BE2C (cell line): ENCODE measurements around the gene RGS6.

Source experiments
- DNase-seq: peaks from one replicate; pipeline ENCODE4 v3.0.0-alpha.2; 2020
- H3K27me3 ChIP-seq: fragments of 250-450 bp; sonication (Bioruptor Pico); 2 replicates; pipeline ENCODE4 v1.5.1; 2020; ENCODE audit warnings: mild to moderate bottlenecking
- H3K36me3 ChIP-seq: fragments of 250-450 bp; sonication (Bioruptor Pico); 2 replicates; pipeline ENCODE4 v1.5.1; 2020; ENCODE audit warnings: mild to moderate bottlenecking
- H3K4me1 ChIP-seq: fragments of 250-450 bp; sonication (Bioruptor Pico); 2 replicates; pipeline ENCODE4 v1.5.1; 2020
- H3K4me3 ChIP-seq: 2 replicates; pipeline ENCODE4 v1.5.1; 2011; ENCODE audit warnings: low read depth, low read length
- H3K9me3 ChIP-seq: fragments of 250-450 bp; sonication (Bioruptor Pico); 2 replicates; pipeline ENCODE4 v1.5.1; 2020
- TF ChIP-seq, protein P1 (sequence below): IDR thresholded peaks from 2 replicates; pipeline ENCODE4 v1.5.1; 2012; ENCODE audit warnings: mild to moderate bottlenecking, low read depth, low read length

RGS6 gene

DNA sequence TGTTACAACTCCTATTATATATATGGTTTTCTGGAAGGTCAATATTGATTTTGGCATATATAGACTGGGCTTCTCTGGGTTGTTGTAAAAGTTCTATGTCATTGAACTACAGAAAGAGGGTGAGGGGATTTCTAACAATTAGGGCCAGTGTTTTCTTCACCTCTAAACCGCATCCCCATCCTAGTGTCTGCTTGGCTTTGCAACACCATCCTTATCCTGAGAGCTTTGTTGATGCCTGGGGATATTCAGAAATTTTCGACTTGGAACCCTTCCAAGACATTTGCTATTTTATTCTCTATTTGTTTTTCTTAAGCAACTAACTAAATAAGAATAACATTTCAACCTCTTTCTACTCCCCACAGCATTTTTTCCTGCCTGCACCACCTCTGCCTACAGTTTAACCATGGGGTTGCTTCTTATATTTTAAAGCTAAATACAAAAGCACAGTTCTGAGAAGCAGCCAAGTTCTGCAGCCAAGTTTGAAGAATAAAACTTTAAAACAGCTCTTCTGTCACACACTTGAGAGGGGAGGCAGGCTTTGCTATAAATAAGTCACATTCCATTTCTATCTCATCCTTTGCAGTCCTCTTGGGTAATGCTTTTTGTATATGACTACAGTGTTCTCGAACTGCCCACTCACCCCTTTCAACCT, 53.4 kb downstream of the RGS6 start:
- TF ChIP-seq, protein P1, sequence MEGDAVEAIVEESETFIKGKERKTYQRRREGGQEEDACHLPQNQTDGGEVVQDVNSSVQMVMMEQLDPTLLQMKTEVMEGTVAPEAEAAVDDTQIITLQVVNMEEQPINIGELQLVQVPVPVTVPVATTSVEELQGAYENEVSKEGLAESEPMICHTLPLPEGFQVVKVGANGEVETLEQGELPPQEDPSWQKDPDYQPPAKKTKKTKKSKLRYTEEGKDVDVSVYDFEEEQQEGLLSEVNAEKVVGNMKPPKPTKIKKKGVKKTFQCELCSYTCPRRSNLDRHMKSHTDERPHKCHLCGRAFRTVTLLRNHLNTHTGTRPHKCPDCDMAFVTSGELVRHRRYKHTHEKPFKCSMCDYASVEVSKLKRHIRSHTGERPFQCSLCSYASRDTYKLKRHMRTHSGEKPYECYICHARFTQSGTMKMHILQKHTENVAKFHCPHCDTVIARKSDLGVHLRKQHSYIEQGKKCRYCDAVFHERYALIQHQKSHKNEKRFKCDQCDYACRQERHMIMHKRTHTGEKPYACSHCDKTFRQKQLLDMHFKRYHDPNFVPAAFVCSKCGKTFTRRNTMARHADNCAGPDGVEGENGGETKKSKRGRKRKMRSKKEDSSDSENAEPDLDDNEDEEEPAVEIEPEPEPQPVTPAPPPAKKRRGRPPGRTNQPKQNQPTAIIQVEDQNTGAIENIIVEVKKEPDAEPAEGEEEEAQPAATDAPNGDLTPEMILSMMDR = no peak
- DNase-seq = no peak

GRCh38 chr14:71988476-71988875, 56.2 kb downstream of the RGS6 start:
- TF ChIP-seq, protein P1 = no peak

More for the DNA sequence above, 53.4 kb downstream of the RGS6 start:
- Histone ChIP-seq H3K9me3 (no peaks in the 10 kb centered on the region), H3K4me1 (no peaks in the 10 kb centered on the region), H3K36me3 (no peaks in the 10 kb centered on the region), H3K4me3 (no peak overlapping the region), H3K27me3 (no peaks in the 10 kb centered on the region; the same call in 1 of the 2 replicates)

DNA sequence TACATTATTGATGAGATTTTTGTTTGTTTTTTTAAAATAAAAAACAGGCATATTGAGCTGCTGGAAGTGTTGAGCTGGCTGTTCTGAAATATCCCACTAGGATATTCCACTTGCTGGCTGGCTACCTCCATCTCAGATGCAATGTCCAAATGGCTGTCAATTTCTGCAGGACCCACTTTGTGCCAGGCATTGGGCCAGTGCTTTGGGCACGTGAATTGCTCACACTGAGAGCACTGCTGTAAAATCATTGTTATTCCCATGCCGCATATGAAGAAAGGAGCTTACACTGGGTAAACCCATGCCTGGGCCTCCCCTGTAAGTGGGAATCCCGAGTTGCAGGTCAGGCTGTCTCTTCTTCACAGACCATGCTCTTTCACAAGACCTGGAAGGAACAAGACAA, 56.7 kb downstream of the RGS6 start:
- H3K36me3 ChIP-seq = no peaks in the 10 kb centered on the region
- H3K27me3 ChIP-seq = no peaks in the 10 kb centered on the region
- H3K4me1 ChIP-seq = no peaks in the 10 kb centered on the region
- H3K4me3 ChIP-seq = no peak overlapping the region
- DNase-seq = no peak
- TF ChIP-seq, protein P1 = no peak
- no peaks in the 10 kb centered on the region for H3K9me3 ChIP-seq

More at GRCh38 chr14:71988476-71988875, 56.2 kb downstream of the RGS6 start:
- Histone ChIP-seq H3K4me3 (no peak overlapping the region), H3K9me3 (no peaks in the 10 kb centered on the region), H3K4me1 (no peaks in the 10 kb centered on the region), H3K27me3 (no peaks in the 10 kb centered on the region), H3K36me3 (no peaks in the 10 kb centered on the region)
- no peak for DNase-seq

- Histone ChIP-seq H3K9me3 (no peaks in the 10 kb centered on the region), H3K4me1 (no peaks in the 10 kb centered on the region), H3K27me3 (no peaks in the 10 kb centered on the region), H3K36me3 (no peaks in the 10 kb centered on the region), H3K4me3 (no peak overlapping the region)
- TF ChIP-seq, protein P1 = no peak
- DNase-seq = no peak
Measured at GRCh38 chr14:71994416-71994815, 62.2 kb downstream of the RGS6 start.

DNA sequence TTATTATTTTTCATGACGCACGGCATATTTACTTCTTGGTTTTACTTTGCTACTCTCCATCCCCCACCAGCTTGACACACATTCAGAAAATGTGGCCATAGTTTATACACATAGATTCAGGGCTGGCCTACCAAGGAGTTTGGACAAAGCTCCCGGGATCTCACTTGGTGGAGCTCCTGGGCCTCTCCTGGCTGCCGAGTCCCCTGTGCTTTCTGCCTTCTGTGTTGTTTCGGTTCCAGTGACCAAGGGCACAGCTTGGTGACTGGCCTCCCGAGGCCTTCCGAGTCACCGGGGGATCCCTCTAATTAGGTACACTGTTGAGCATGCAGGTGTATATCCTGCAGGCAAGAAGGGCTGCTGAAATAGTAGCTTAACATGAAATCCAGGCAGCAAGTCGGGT, 63.5 kb downstream of the RGS6 start:
- TF ChIP-seq, protein P1 = no peak
- DNase-seq = no peak
- H3K27me3 ChIP-seq = no peaks in the 10 kb centered on the region
- H3K36me3 ChIP-seq = no peaks in the 10 kb centered on the region
- H3K4me1 ChIP-seq = no peaks in the 10 kb centered on the region
- no peaks in the 10 kb centered on the region for H3K9me3 ChIP-seq
- H3K4me3 ChIP-seq = no peak overlapping the region

GRCh38 chr14:71996610-71997009, 64.4 kb downstream of the RGS6 start:
- no peaks in the 10 kb centered on the region for H3K27me3 ChIP-seq
- DNase-seq = no peak
- H3K4me1 ChIP-seq = no peaks in the 10 kb centered on the region
- no peaks in the 10 kb centered on the region for H3K36me3 ChIP-seq
- H3K4me3 ChIP-seq = no peak overlapping the region
- no peaks in the 10 kb centered on the region for H3K9me3 ChIP-seq
- TF ChIP-seq, protein P1 = no peak
